ENCODE measurements around the gene B2M.

- TF ChIP-seq CTCF (IDR thresholded peaks at IDR 0.05; ENCODE audit: low read length) (no peak), EZH2phosphoT487 (IDR thresholded peaks at IDR 0.05; ENCODE audit: low read length) (no peak)
Observed at GRCh38 chr15:44666210-44667038, 44.9 kb upstream of the B2M start.

Measured in MM.1S (cell line).